GM12892 (cell line): ENCODE data around the gene ATG16L2.

ENCODE experiments used
- POLR2A ChIP-seq: IDR thresholded peaks from 2 replicates; pipeline ENCODE4 v1.6.1; 2011; ENCODE audit warnings: low read depth, low read length, control low read depth
- POLR2AphosphoS5 ChIP-seq: IDR thresholded peaks from 2 replicates; pipeline ENCODE4 v1.6.1; 2011; ENCODE audit warnings: low read depth, low read length, control low read depth

GRCh38 chr11:72764503-72764902 is 49.7 kb upstream of the ATG16L2 start:
- no peak for TF ChIP-seq POLR2AphosphoS5
- no peak for TF ChIP-seq POLR2A
